Left lung (tissue), 14 donors: ENCODE results near the gene SUPT3H. TPM values are rescaled to one million over a fixed set of nuclear protein-coding genes. Genes with fewer than 3 reads are reported as not detected.

ENCODE experiments used
- ATAC-seq: fragments of 200-7000 bp; cut with Tn5 transposase; one replicate; pipeline ENCODE4 v1.9.1; 2020; ENCODE audit warnings: moderate library complexity
- DNase-seq, 4 donors: peaks; one replicate each; pipeline ENCODE4 v3.0.0-alpha.2; 2013 to 2020
- H3K27ac ChIP-seq, 2 donors: fragments of 200-600 bp; sonication (generic) in 1 of 2; one replicate each; pipeline versions ENCODE4 v1.5.0 to v1.8.0; 2020 to 2021
- H3K27me3 ChIP-seq, 2 donors: fragments of 200-600 bp; sonication (generic) in 1 of 2; one replicate each; pipeline versions ENCODE4 v1.5.0 to v1.8.0; 2020 to 2021
- H3K36me3 ChIP-seq, 2 donors: fragments of 200-600 bp; sonication (generic) in 1 of 2; one replicate each; pipeline versions ENCODE4 v1.5.0 to v1.8.0; 2020 to 2021
- H3K4me1 ChIP-seq, 2 donors: fragments of 200-600 bp; one replicate each; pipeline ENCODE4 v1.8.0; 2021
- H3K4me3 ChIP-seq, 2 donors: fragments of 200-600 bp; sonication (generic) in 1 of 2; one replicate each; pipeline versions ENCODE4 v1.5.0 to v1.8.0; 2020 to 2021; ENCODE audit warnings: mild to moderate bottlenecking in 1 of 2
- H3K9me3 ChIP-seq, 2 donors: fragments of 200-600 bp; sonication (generic) in 1 of 2; one replicate each; pipeline versions ENCODE4 v1.5.0 to v1.8.0; 2020 to 2021
- CTCF ChIP-seq, 2 donors: fragments of 200-600 bp; sonication (generic) in 1 of 2; IDR thresholded peaks; one replicate each; pipeline versions ENCODE4 v1.5.0 to v1.8.0; 2021; ENCODE audit warnings: antibody characterized with exemption in 2 of 2
- intact Hi-C, 2 donors: fragments of 100-400 bp; cut with DNase I; formaldehyde crosslinking; loops; one replicate each; pipeline versions ENCODE4 v1.11.2 to v1.14.2; 2022
- long read RNA-seq, 12 donors: library from polyadenylated mRNA in 2 of 12; unstranded in 2 of 12; transcript quantifications; one replicate each; pipeline ENCODE4 v2.0.0 and lab custom pipeline, GENCODE V29; 2019 to 2026
- polyA plus RNA-seq, 6 donors: library from polyadenylated mRNA; unstranded; fragments of 120-200 nt; gene quantifications; one replicate each; pipeline ENCODE4 v1.2.1, GENCODE V29; 2013; ENCODE audit not compliant: insufficient read length in 6 of 6
- total RNA-seq, 2 donors: library from RNA; stranded (reverse); fragmentation: NEBNext Ultra II Directional; extraction: Animal tissue kit (Norgen Biotek cat#: 25700); gene quantifications; one replicate each; pipeline ENCODE4 v1.2.1, GENCODE V29; 2021
- donor health status: DM: no; HTN: yes; CAD: no.
- donor health status: DM: no; HTN: no; CAD: no.

SUPT3H gene
- total RNA-seq (1 to 10 TPM; 4.7 to 5.4 TPM), polyA plus RNA-seq (10 to 100 TPM; 25.8 to 33.0 (median 26.4) TPM)
- long read RNA-seq, donor 1, partial matches to known transcripts = 6 of 7 reads
- long read RNA-seq, donor 1, other reads (novel, unspliced or antisense) = 0 of 7 reads
- long read RNA-seq, donor 2, partial matches to known transcripts = 6 of 7 reads
- long read RNA-seq, donor 2, other reads (novel, unspliced or antisense) = 0 of 7 reads
- long read RNA-seq, donor 3, partial matches to known transcripts = 6 of 6 reads
- long read RNA-seq, donor 3, other reads (novel, unspliced or antisense) = 0 of 6 reads
- long read RNA-seq, donor 4, partial matches to known transcripts = 0 of 3 reads
- long read RNA-seq, donor 4, other reads (novel, unspliced or antisense) = 3 of 3 reads
- long read RNA-seq, donor 5 = 0 reads
- long read RNA-seq, donor 6, partial matches to known transcripts = 7 of 7 reads
- long read RNA-seq, donor 6, other reads (novel, unspliced or antisense) = 0 of 7 reads
- long read RNA-seq, donor 7 = 0 reads
- long read RNA-seq, donor 8 = 0 reads
- long read RNA-seq, donor 9 = 0 reads
- long read RNA-seq, donor 10 = 0 reads
- long read RNA-seq, donor 11 = 0 reads
- long read RNA-seq, donor 12 = 0 reads

- Histone ChIP-seq H3K9me3 (no peaks in the 10 kb centered on the region), H3K4me1 (peaks cover 0 to 23% of the 10 kb centered on the region in 2 donors), H3K27me3 (no peaks in the 10 kb centered on the region), H3K36me3 (no peaks in the 10 kb centered on the region), H3K27ac (peak within 1 kb of the TSS; percentile 94 to 96), H3K4me3 (peak within 1 kb of the TSS; percentile 67 to 77)
- intact Hi-C loops = no loop called here
- TF ChIP-seq CTCF (IDR thresholded peaks at IDR 0.05) = peak in 1 of 2 donors; percentile 22
- ATAC-seq (peak; percentile 95), DNase-seq (peak; percentile 92 to 99 (median 96))
Observed at GRCh38 chr6:45377554-45378333, at the start of gene SUPT3H. SUPT3H (minus strand) TSS chr6:45377934.

- Histone ChIP-seq H3K27me3 (peaks cover 1 to 38% of the 10 kb centered on the region in 2 donors), H3K4me1 (peaks cover 0 to 39% of the 10 kb centered on the region in 2 donors), H3K36me3 (no peaks in the 10 kb centered on the region), H3K9me3 (no peaks in the 10 kb centered on the region), H3K4me3 (no peak overlapping the region), H3K27ac (no peak overlapping the region)
- ATAC-seq (no peak), DNase-seq (no peak)
- intact Hi-C loops = loop anchor here in 1 of 2 donors (10.0 kb wide), 1 partner anchor 289 kb away; no protein-coding TSS in a partner anchor
- no peak for TF ChIP-seq CTCF (IDR thresholded peaks at IDR 0.05)
Observed at GRCh38 chr6:45426251-45426650, 48.5 kb upstream of the SUPT3H start.

- DNase-seq = no peak
- peak overlapping the region; percentile 71 to 84 for H3K27ac ChIP-seq
- no peaks in the 10 kb centered on the region for H3K36me3 ChIP-seq
- TF ChIP-seq CTCF (IDR thresholded peaks at IDR 0.05) = no peak
- no peak for ATAC-seq
- H3K4me1 ChIP-seq = peaks cover 9 to 57% of the 10 kb centered on the region in 2 donors
- intact Hi-C loops = loop anchor here in 1 of 2 donors (10.0 kb wide), 1 partner anchor 290 kb away; no protein-coding TSS in a partner anchor
- H3K4me3 ChIP-seq = peak overlapping the region in 1 of 2 donors; percentile 69
- peaks cover 19 to 56% of the 10 kb centered on the region in 2 donors for H3K27me3 ChIP-seq
- no peaks in the 10 kb centered on the region for H3K9me3 ChIP-seq
Observed at GRCh38 chr6:45424451-45424861, 46.7 kb upstream of the SUPT3H start.

- Histone ChIP-seq H3K36me3 (no peaks in the 10 kb centered on the region), H3K27ac (peak overlapping the region; percentile 71 to 84), H3K27me3 (peaks cover 22 to 61% of the 10 kb centered on the region in 2 donors), H3K9me3 (no peaks in the 10 kb centered on the region), H3K4me3 (peak overlapping the region; percentile 55 to 69), H3K4me1 (peaks cover 9 to 59% of the 10 kb centered on the region in 2 donors)
- DNase-seq (peak in 2 of 4 donors; percentile 16 to 92), ATAC-seq (peak; percentile 17)
- intact Hi-C loops = loop anchor here in 1 of 2 donors (10.0 kb wide), 1 partner anchor 291 kb away; no protein-coding TSS in a partner anchor
- TF ChIP-seq CTCF (IDR thresholded peaks at IDR 0.05) = no peak
Observed at GRCh38 chr6:45423824-45424450, 46.2 kb upstream of the SUPT3H start.
